ENCODE measurements around the gene HIF3A. TPM values are rescaled to one million over a fixed set of nuclear protein-coding genes. Genes with fewer than 3 reads are reported as not detected.
"Not testable (repeated sequence)": the region's sequence is repeated elsewhere in the genome, so short reads cannot be mapped to it uniquely, and the experiment has no call there.

Gene HIF3A
- total RNA-seq, 4 donors from 2014 or later: 98.2 to 268 (median 160) TPM

- Histone ChIP-seq H3K36me3 (peaks cover 11 to 43% (median 30%) of the 10 kb centered on the region in 4 donors), H3K27ac (replicated peaks in 1 of 4) (peak overlapping the region; percentile 62 to 79 (median 72)), H3K9me3 (no peaks in the 10 kb centered on the region), H3K4me1 (peaks cover 43 to 67% (median 56%) of the 10 kb centered on the region in 4 donors), H3K27me3 (no peaks in the 10 kb centered on the region), H3K4me3 (no peak overlapping the region)
- intact Hi-C loops (cut with DNase I): no loop called here
- no peak for TF ChIP-seq POLR2AphosphoS5 (IDR thresholded peaks at IDR 0.05)
- TF ChIP-seq EP300 (IDR thresholded peaks at IDR 0.05): no peak
- TF ChIP-seq CTCF (IDR thresholded peaks at IDR 0.05): no peak
- TF ChIP-seq POLR2A (IDR thresholded peaks at IDR 0.05; ENCODE audit: low read depth): no peak
- 90% methylated on average over 13 of the region's 21 CpGs for WGBS
- no peak for DNase-seq (ENCODE audit: extremely low spot score)
These were observed 78.0 kb downstream of the HIF3A start for GRCh38 chr19:46374536-46375475.

GRCh38 chr19:46375476-46376067, 78.7 kb downstream of the HIF3A start:
- peaks cover 43 to 69% (median 57%) of the 10 kb centered on the region in 4 donors for H3K4me1 ChIP-seq
- 98% methylated on average over 6 of the region's 22 CpGs for WGBS
- not testable (repeated sequence) for DNase-seq (ENCODE audit: extremely low spot score)

GRCh38 chr19:46376241-46377153, 79.7 kb downstream of the HIF3A start:
- intact Hi-C loops (cut with DNase I): no loop called here
- peaks cover 11 to 51% (median 26%) of the 10 kb centered on the region in 4 donors for H3K36me3 ChIP-seq

More at GRCh38 chr19:46375476-46376067, 78.7 kb downstream of the HIF3A start:
- H3K4me3 ChIP-seq; H3K9me3 ChIP-seq; H3K27ac ChIP-seq (replicated peaks in 1 of 4); H3K27me3 ChIP-seq; intact Hi-C loops (cut with DNase I): not testable (repeated sequence)
- H3K36me3 ChIP-seq: peaks cover 11 to 48% (median 27%) of the 10 kb centered on the region in 4 donors

GRCh38 chr19:46378268-46378667, 81.4 kb downstream of the HIF3A start:
- no peak overlapping the region for H3K4me3 ChIP-seq

More at GRCh38 chr19:46376241-46377153, 79.7 kb downstream of the HIF3A start:
- Histone ChIP-seq H3K27ac (replicated peaks in 1 of 4) (peak overlapping the region in 1 of 4 donors; percentile 59), H3K4me3 (no peak overlapping the region), H3K4me1 (peaks cover 43 to 63% (median 53%) of the 10 kb centered on the region in 4 donors), H3K27me3 (no peaks in the 10 kb centered on the region), H3K9me3 (no peaks in the 10 kb centered on the region)
- TF ChIP-seq POLR2AphosphoS5 (IDR thresholded peaks at IDR 0.05) (no peak), EP300 (IDR thresholded peaks at IDR 0.05) (no peak), POLR2A (IDR thresholded peaks at IDR 0.05; ENCODE audit: low read depth) (no peak), CTCF (IDR thresholded peaks at IDR 0.05) (no peak)
- WGBS: 92% methylated on average over 19 of the region's 20 CpGs
- DNase-seq (ENCODE audit: extremely low spot score): no peak

GRCh38 chr19:46380690-46381089, 83.8 kb downstream of the HIF3A start:
- Histone ChIP-seq H3K9me3 (no peaks in the 10 kb centered on the region), H3K27me3 (no peaks in the 10 kb centered on the region), H3K27ac (replicated peaks in 1 of 4) (no peak overlapping the region), H3K4me1 (peaks cover 23 to 38% (median 31%) of the 10 kb centered on the region in 4 donors), H3K36me3 (peaks cover 18 to 84% (median 65%) of the 10 kb centered on the region in 4 donors), H3K4me3 (no peak overlapping the region)
- TF ChIP-seq CTCF (IDR thresholded peaks at IDR 0.05) (no peak), EP300 (IDR thresholded peaks at IDR 0.05) (no peak), POLR2A (IDR thresholded peaks at IDR 0.05; ENCODE audit: low read depth) (no peak), POLR2AphosphoS5 (IDR thresholded peaks at IDR 0.05) (no peak)
- WGBS: 93% methylated on average over 2 of the region's 2 CpGs
- intact Hi-C loops (cut with DNase I): no loop called here
- no peak for DNase-seq (ENCODE audit: extremely low spot score)

More at GRCh38 chr19:46378268-46378667, 81.4 kb downstream of the HIF3A start:
- no peak for DNase-seq (ENCODE audit: extremely low spot score)
- Histone ChIP-seq H3K27ac (replicated peaks in 1 of 4) (peak overlapping the region; percentile 16 to 59 (median 43)), H3K4me1 (peaks cover 35 to 53% (median 41%) of the 10 kb centered on the region in 4 donors), H3K36me3 (peaks cover 11 to 67% (median 43%) of the 10 kb centered on the region in 4 donors), H3K27me3 (no peaks in the 10 kb centered on the region), H3K9me3 (no peaks in the 10 kb centered on the region)
- WGBS: 23% methylated on average over 2 of the region's 2 CpGs
- TF ChIP-seq POLR2AphosphoS5 (IDR thresholded peaks at IDR 0.05): peak in 1 of 2 donors; percentile 13
- TF ChIP-seq EP300 (IDR thresholded peaks at IDR 0.05): no peak
- intact Hi-C loops (cut with DNase I): no loop called here
